ENCODE measurements around the gene DENND1C. TPM values are rescaled to one million over a fixed set of nuclear protein-coding genes. Genes with fewer than 3 reads are reported as not detected.

Gene DENND1C
- total and polyA plus RNA-seq, 9 of the 15 experiments (the other 6 are each of a cell fraction or from before 2014, with no cell fraction given): 0.03 to 1.2 (median 0.32) TPM; not detected in 1

DNA sequence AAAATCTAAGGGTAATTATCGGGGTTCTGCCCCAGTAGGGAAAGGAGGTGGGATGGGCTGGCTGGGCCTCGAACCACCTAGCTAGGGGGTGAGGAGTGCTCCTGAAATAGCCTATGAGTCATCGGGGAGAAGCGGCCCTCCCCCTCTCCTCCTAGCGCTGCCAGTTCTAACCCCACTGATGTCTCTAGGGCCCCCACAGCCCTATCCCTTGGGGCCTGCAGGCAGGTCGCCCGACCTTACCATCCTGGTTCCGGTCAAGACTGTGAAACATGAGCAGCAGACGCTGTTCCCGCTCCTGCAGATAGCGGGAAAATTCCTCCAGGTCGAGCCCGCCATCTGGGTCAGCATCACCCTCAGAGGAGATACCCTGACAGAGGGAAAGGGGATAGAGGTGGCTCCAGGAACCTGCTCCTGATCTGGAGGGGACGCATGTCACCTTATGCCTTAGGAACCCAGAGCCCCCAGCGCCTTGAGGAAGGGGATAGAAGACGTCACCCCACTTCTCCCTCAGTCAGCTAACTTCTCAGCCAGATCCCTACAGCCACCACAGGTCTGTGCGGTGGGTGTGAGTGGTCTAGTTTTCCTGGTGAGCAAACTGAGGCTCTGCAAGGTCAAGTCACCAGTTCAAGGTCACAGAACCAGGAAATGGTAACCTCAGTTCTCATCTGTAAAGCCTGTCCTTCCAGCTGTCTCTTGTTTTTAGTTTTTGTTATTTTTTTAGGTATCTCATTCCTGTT is 23.5 kb downstream of the DENND1C start:
- peak overlapping the region; percentile 77 for H3K4me3 ChIP-seq
- DNase-seq (ENCODE audit: extremely low read depth in 1 of 4, low spot score in 3 of 4) (peak; percentile 70 to 79 (median 77)), ATAC-seq (peak; percentile 19), FAIRE-seq (peak; percentile 81)
- intact Hi-C loops (cut with micrococcal nuclease): no loop called here
- H4K20me1 ChIP-seq (replicated peaks; ENCODE audit: control insufficient read depth, insufficient read depth, low read length): no peaks in the 10 kb centered on the region
- ChIA-PET POLR2A (interaction anchor here (0.5 to 1.2 kb wide), 4 partner anchors 10 to 1037 kb away, joined by 3 to 4 read pairs (median 3); no protein-coding TSS in a partner anchor), CTCF (ENCODE audit: low intra/inter-chr PET ratio) (no interaction called here)
- H3K9me3 ChIP-seq (replicated peaks; ENCODE audit: control insufficient read depth, insufficient read depth, low read depth, low read length): peaks cover 24% of the 10 kb centered on the region
- peak overlapping the region; percentile 23; the same call in 1 of the 2 replicates for H2AFZ ChIP-seq (ENCODE audit: low read depth, low read length)
- peaks cover 17% of the 10 kb centered on the region for H3K79me2 ChIP-seq (ENCODE audit: control insufficient read depth, insufficient read depth, low read length)
- TSS peak; percentile 58 for BruUV-seq (replicated peaks)
- 59% methylated on average over 11 of the region's 17 CpGs for WGBS (ENCODE audit: insufficient coverage, low coverage, missing lambda C conversion rate)
- peaks cover 18 to 28% of the 10 kb centered on the region in 2 experiments; a peak in 4 of 5 replicates for H3K4me1 ChIP-seq (replicated peaks in 1 of 2; ENCODE audit: control insufficient read depth in 2 of 2, insufficient read depth in 2 of 2, low read length in 2 of 2)
- H3K36me3 ChIP-seq (ENCODE audit: control insufficient read depth, insufficient read depth, low read length): peaks cover 43% of the 10 kb centered on the region; the same call in 2 of the 3 replicates
- H3K4me2 ChIP-seq (ENCODE audit: insufficient read depth, low read length): peak overlapping the region; percentile 95
- H3K27me3 ChIP-seq (ENCODE audit: control insufficient read depth in 2 of 2, insufficient read depth in 2 of 2, low read length in 2 of 2): no peaks in the 10 kb centered on the region
- peak overlapping the region; percentile 81 for H3K27ac ChIP-seq (ENCODE audit: extremely low read depth, low read depth, low read length)
- peak overlapping the region; percentile 71 to 89 for H3K9ac ChIP-seq (ENCODE audit: insufficient read depth in 1 of 2, low read depth in 2 of 2, low read length in 2 of 2)
- in situ Hi-C loops (cut with MboI): no loop called here
- H3K9me1 ChIP-seq (ENCODE audit: control insufficient read depth, insufficient read depth, low read length): no peaks in the 10 kb centered on the region
- peak; percentile 94 for TF ChIP-seq ESRRA (IDR thresholded peaks at IDR 0.05; ENCODE audit: borderline replicate concordance, low read depth)
- peak; percentile 49 for TF ChIP-seq ARID1B (IDR thresholded peaks at IDR 0.05)
- 0 out of 2 replicates have a peak, but pooled peaks have one; percentile 41 for TF ChIP-seq ATF7 (IDR thresholded peaks at IDR 0.05)
- no peak for TF ChIP-seq KDM4B (IDR thresholded peaks at IDR 0.05; ENCODE audit: borderline replicate concordance in 2 of 2, low read depth in 1 of 2)
- TF ChIP-seq, protein P1, sequence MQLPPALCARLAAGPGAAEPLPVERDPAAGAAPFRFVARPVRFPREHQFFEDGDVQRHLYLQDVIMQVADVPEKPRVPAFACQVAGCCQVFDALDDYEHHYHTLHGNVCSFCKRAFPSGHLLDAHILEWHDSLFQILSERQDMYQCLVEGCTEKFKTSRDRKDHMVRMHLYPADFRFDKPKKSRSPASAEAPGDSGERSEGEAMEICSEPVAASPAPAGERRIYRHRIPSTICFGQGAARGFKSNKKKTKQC (CRISPR knock-in tag; IDR thresholded peaks at IDR 0.05): 0 out of 2 replicates have a peak, but pooled peaks have one; percentile 49
- TF ChIP-seq ELF2 (CRISPR knock-in tag; IDR thresholded peaks at IDR 0.05): no peak
- TF ChIP-seq ZNF24 (IDR thresholded peaks at IDR 0.05): no peak
- no peak for TF ChIP-seq ZNF384 (IDR thresholded peaks at IDR 0.05; ENCODE audit: low read depth, low read length)
- TF ChIP-seq TBP (optimal IDR thresholded peaks at IDR 0.05; ENCODE audit: low read depth, low read length): no peak
- TF ChIP-seq NFE2 (IDR thresholded peaks at IDR 0.05; ENCODE audit: low read depth): no peak
- no peak for TF ChIP-seq ZSCAN32 (CRISPR knock-in tag; IDR thresholded peaks at IDR 0.05)
- peak; percentile 80 for TF ChIP-seq JUN (IDR thresholded peaks at IDR 0.05; ENCODE audit: borderline replicate concordance, low read depth, low read length)
- peak; percentile 94 for TF ChIP-seq JUN (CRISPR knock-in tag; IDR thresholded peaks at IDR 0.05; ENCODE audit: borderline replicate concordance)
- TF ChIP-seq ZNF121 (CRISPR knock-in tag; conservative IDR thresholded peaks at IDR 0.05): no peak
- peak; percentile 74 for TF ChIP-seq FOSL1 (tag; conservative IDR thresholded peaks at IDR 0.05)
- TF ChIP-seq NEUROD1 (IDR thresholded peaks at IDR 0.05; ENCODE audit: borderline replicate concordance, low read depth, low read length, partially characterized antibody): no peak
- no peak for TF ChIP-seq STAT5A (IDR thresholded peaks at IDR 0.05; ENCODE audit: borderline replicate concordance, low read length)
- TF ChIP-seq, protein P2, sequence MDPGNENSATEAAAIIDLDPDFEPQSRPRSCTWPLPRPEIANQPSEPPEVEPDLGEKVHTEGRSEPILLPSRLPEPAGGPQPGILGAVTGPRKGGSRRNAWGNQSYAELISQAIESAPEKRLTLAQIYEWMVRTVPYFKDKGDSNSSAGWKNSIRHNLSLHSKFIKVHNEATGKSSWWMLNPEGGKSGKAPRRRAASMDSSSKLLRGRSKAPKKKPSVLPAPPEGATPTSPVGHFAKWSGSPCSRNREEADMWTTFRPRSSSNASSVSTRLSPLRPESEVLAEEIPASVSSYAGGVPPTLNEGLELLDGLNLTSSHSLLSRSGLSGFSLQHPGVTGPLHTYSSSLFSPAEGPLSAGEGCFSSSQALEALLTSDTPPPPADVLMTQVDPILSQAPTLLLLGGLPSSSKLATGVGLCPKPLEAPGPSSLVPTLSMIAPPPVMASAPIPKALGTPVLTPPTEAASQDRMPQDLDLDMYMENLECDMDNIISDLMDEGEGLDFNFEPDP (CRISPR knock-in tag; IDR thresholded peaks at IDR 0.05): no peak
- no peak for TF ChIP-seq FOXK2 (conservative IDR thresholded peaks at IDR 0.05 in 1 of 2, IDR thresholded peaks at IDR 0.05 in 1 of 2; ENCODE audit: low read depth in 2 of 2)
- TF ChIP-seq NCOA4 (IDR thresholded peaks at IDR 0.05; ENCODE audit: partially characterized antibody): no peak
- TF ChIP-seq DPF2 (IDR thresholded peaks at IDR 0.05): peak; percentile 52; the same call in 1 of the 2 replicates
- peak in 1 of 2 experiments; percentile 13; a peak in 1 of 4 replicates for TF ChIP-seq MAZ (CRISPR knock-in tag; conservative IDR thresholded peaks at IDR 0.05 in 1 of 2, IDR thresholded peaks at IDR 0.05 in 1 of 2)
- TF ChIP-seq TAF9B (IDR thresholded peaks at IDR 0.05; ENCODE audit: partially characterized antibody): no peak

Measured in K562 (cell line).